Esophagus muscularis mucosa (tissue), 4 donors: ENCODE data around the gene ZNF319. TPM values are rescaled to one million over a fixed set of nuclear protein-coding genes. Genes with fewer than 3 reads are reported as not detected.

Experiments
- DNase-seq: peaks from one replicate; pipeline ENCODE4 v3.0.0-alpha.2; 2017; ENCODE audit errors: extremely low spot score
- H3K27ac ChIP-seq, 4 donors: fragments of 200-600 bp; sonication (generic); replicated peaks in 1 of 4; 1 replicate in 3 of 4; 2 replicates in 1 of 4; pipeline ENCODE4 v1.5.1; 2016 to 2019; ENCODE audit warnings: mild to moderate bottlenecking in 1 of 4
- H3K27me3 ChIP-seq, 4 donors: fragments of 200-600 bp; sonication (generic); one replicate each; pipeline versions ENCODE4 v1.5.1 to v1.6.0; 2016 to 2019
- H3K36me3 ChIP-seq, 4 donors: fragments of 200-600 bp; sonication (generic); one replicate each; pipeline ENCODE4 v1.5.1; 2016 to 2019
- H3K4me1 ChIP-seq, 4 donors: fragments of 200-600 bp; sonication (generic); one replicate each; pipeline ENCODE4 v1.5.1; 2016 to 2019
- H3K4me3 ChIP-seq, 4 donors: fragments of 200-600 bp; sonication (generic); 1 replicate in 2 of 4; 2 replicates in 2 of 4; pipeline ENCODE4 v1.5.1; 2016 to 2019; ENCODE audit warnings: mild to moderate bottlenecking in 4 of 4, moderate library complexity in 1 of 4
- H3K9me3 ChIP-seq, 4 donors: fragments of 200-600 bp; sonication (generic); 1 replicate in 3 of 4; 2 replicates in 1 of 4; pipeline ENCODE4 v1.5.1; 2016 to 2019
- CTCF ChIP-seq, 3 experiments: fragments of 200-600 bp in 2 of 3; fragments of 450-650 bp in 1 of 3; sonication (generic) in 2 of 3; IDR thresholded peaks; one replicate each; pipeline ENCODE4 v1.5.1; 2017 to 2019; ENCODE audit warnings: antibody characterized with exemption in 3 of 3, mild to moderate bottlenecking in 2 of 3, moderate library complexity in 1 of 3
- EP300 ChIP-seq: sonication (generic); formaldehyde crosslinking; IDR thresholded peaks from one replicate; pipeline ENCODE4 v1.6.1; 2017; ENCODE audit warnings: antibody characterized with exemption
- POLR2A ChIP-seq: fragments of 450-650 bp; IDR thresholded peaks from one replicate; pipeline ENCODE4 v1.6.1; 2017; ENCODE audit warnings: antibody characterized with exemption, moderate library complexity, mild to moderate bottlenecking, low read depth
- POLR2AphosphoS5 ChIP-seq, 2 donors: sonication (generic); formaldehyde crosslinking; IDR thresholded peaks; one replicate each; pipeline ENCODE4 v1.6.1; 2017; ENCODE audit warnings: antibody characterized with exemption in 2 of 2
- WGBS: methylation state at CpG from one replicate; pipeline ENCODE4 v1.1.5; 2018; 5-methylcytosine and 5-hydroxymethylcytosine counted together
- intact Hi-C: fragments of 100-400 bp; cut with DNase I; formaldehyde crosslinking; loops from one replicate; pipeline ENCODE4 v1.15.1; 2023
- total RNA-seq, 4 donors: library from RNA; depleted of rRNA; stranded (reverse); fragments of >200 nt; gene quantifications; one replicate each; pipeline versions ENCODE4 v1.1.0 to v1.2.1, GENCODE V29; 2016

The ZNF319 gene
- total RNA-seq, 4 donors from 2014 or later: 7.1 to 20.9 (median 12.8) TPM

GRCh38 chr16:57953857-57954256, 46.6 kb downstream of the ZNF319 start:
- Histone ChIP-seq H3K4me3 (no peak overlapping the region), H3K4me1 (no peaks in the 10 kb centered on the region), H3K27ac (no peak overlapping the region), H3K36me3 (no peaks in the 10 kb centered on the region), H3K9me3 (no peaks in the 10 kb centered on the region), H3K27me3 (peaks cover 0 to 29% (median 0%) of the 10 kb centered on the region in 4 donors)
- DNase-seq: no peak
- intact Hi-C loops: no loop called here
- no peak for TF ChIP-seq EP300
- no peak for TF ChIP-seq CTCF (IDR thresholded peaks at IDR 0.05)
- no peak for TF ChIP-seq POLR2AphosphoS5 (IDR thresholded peaks at IDR 0.05)
- no peak for TF ChIP-seq POLR2A
- WGBS: 87% methylated on average over 1 of the region's 1 CpG

GRCh38 chr16:57952909-57953308, 47.6 kb downstream of the ZNF319 start:
- Histone ChIP-seq H3K9me3 (no peaks in the 10 kb centered on the region), H3K36me3 (no peaks in the 10 kb centered on the region), H3K27ac (no peak overlapping the region), H3K4me1 (no peaks in the 10 kb centered on the region), H3K4me3 (no peak overlapping the region), H3K27me3 (peaks cover 0 to 30% (median 0%) of the 10 kb centered on the region in 4 donors)
- WGBS: 89% methylated on average over 9 of the region's 9 CpGs
- TF ChIP-seq POLR2AphosphoS5 (IDR thresholded peaks at IDR 0.05): no peak
- no peak for TF ChIP-seq CTCF (IDR thresholded peaks at IDR 0.05)
- TF ChIP-seq EP300: no peak
- no peak for TF ChIP-seq POLR2A
- DNase-seq: no peak
- intact Hi-C loops: no loop called here

- Histone ChIP-seq H3K4me1 (no peaks in the 10 kb centered on the region), H3K27me3 (peaks cover 0 to 30% (median 0%) of the 10 kb centered on the region in 4 donors), H3K4me3 (no peak overlapping the region), H3K27ac (no peak overlapping the region), H3K36me3 (no peaks in the 10 kb centered on the region), H3K9me3 (no peaks in the 10 kb centered on the region)
- no peak for DNase-seq
- intact Hi-C loops: no loop called here
- 84% methylated on average over 7 of the region's 7 CpGs for WGBS
- TF ChIP-seq EP300 (no peak), CTCF (IDR thresholded peaks at IDR 0.05) (no peak), POLR2AphosphoS5 (IDR thresholded peaks at IDR 0.05) (no peak), POLR2A (no peak)
Observed at GRCh38 chr16:57951204-57951960, 49.1 kb downstream of the ZNF319 start.

GRCh38 chr16:57950382-57950781, 50.1 kb downstream of the ZNF319 start:
- WGBS: 52% methylated on average over 6 of the region's 6 CpGs
- intact Hi-C loops: no loop called here
- Histone ChIP-seq H3K9me3 (no peaks in the 10 kb centered on the region), H3K27ac (no peak overlapping the region), H3K4me1 (no peaks in the 10 kb centered on the region), H3K4me3 (no peak overlapping the region), H3K36me3 (no peaks in the 10 kb centered on the region), H3K27me3 (peaks cover 0 to 30% (median 0%) of the 10 kb centered on the region in 4 donors)
- DNase-seq: no peak
- no peak for TF ChIP-seq POLR2AphosphoS5 (IDR thresholded peaks at IDR 0.05)
- TF ChIP-seq EP300: no peak
- no peak for TF ChIP-seq POLR2A
- no peak for TF ChIP-seq CTCF (IDR thresholded peaks at IDR 0.05)
